ENCODE results near the gene MYO5B. TPM values are rescaled to one million over a fixed set of nuclear protein-coding genes. Genes with fewer than 3 reads are reported as not detected.

MYO5B gene
- total and polyA plus RNA-seq, 2 of the 4 experiments (the other 2 are of a cell fraction): 0.24 to 0.54 TPM

DNA sequence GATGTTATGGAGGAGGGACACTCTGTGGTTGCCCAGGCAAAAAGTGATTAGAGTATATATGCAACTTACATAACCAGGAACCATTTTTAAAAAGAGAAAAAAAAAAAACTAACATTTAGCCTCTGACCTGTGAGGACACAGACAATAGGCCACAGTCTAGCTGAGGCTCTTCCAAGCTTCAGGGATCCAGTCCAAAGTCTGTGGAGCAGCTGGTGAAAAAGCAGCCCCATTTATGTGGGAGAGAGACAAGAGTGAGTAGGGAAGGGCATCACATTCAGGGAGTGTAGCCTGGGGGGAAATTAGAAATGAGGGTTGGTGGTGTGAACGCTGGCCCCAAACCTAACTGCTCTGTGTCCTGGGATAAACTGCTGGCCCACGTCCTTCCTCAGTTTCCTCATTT, 122.8 kb downstream of the MYO5B start:
- Histone ChIP-seq H3K9me3 (ENCODE audit: control insufficient read depth, insufficient read depth, low read length) (no peaks in the 10 kb centered on the region), H3K27ac (ENCODE audit: insufficient read depth, low read length) (no peak overlapping the region), H2BK5ac (ENCODE audit: low read depth, low read length, poor library complexity, severe bottlenecking) (no peak overlapping the region), H2BK120ac (ENCODE audit: low read depth, low read length) (no peak overlapping the region), H2AK5ac (ENCODE audit: low read depth, low read length) (no peak overlapping the region), H2BK20ac (ENCODE audit: low read depth, low read length) (no peak overlapping the region), H4K91ac (ENCODE audit: insufficient read depth, low read depth, low read length) (no peak overlapping the region), H3K9ac (ENCODE audit: low read depth, low read length) (no peak overlapping the region), H4K8ac (ENCODE audit: low read depth in 2 of 2, low read length in 2 of 2) (no peak overlapping the region), H3K14ac (replicated peaks; ENCODE audit: low read depth, low read length) (no peak overlapping the region), H3K79me1 (ENCODE audit: low read depth in 1 of 2, low read length in 2 of 2) (no peaks in the 10 kb centered on the region), H4K5ac (ENCODE audit: low read depth, low read length) (no peak overlapping the region), H4K20me1 (ENCODE audit: insufficient read depth, low read length) (no peaks in the 10 kb centered on the region), H3K4ac (ENCODE audit: low read depth, low read length) (no peak overlapping the region), H3K36me3 (ENCODE audit: control insufficient read depth, insufficient read depth, low read length) (no peaks in the 10 kb centered on the region), H2AK9ac (replicated peaks; ENCODE audit: low read depth, low read length, poor library complexity) (no peak overlapping the region), H2BK15ac (ENCODE audit: low read depth, low read length) (no peak overlapping the region), H2AFZ (replicated peaks; ENCODE audit: low read length, poor library complexity) (no peak overlapping the region), H3K56ac (ENCODE audit: extremely low read depth, insufficient read depth, low read length) (no peak overlapping the region), H3K27me3 (ENCODE audit: control insufficient read depth, insufficient read depth, low read length) (no peaks in the 10 kb centered on the region), H3K23ac (ENCODE audit: low read depth, low read length) (no peak overlapping the region), H3K18ac (ENCODE audit: low read depth, low read length) (no peak overlapping the region), H3K4me3 (ENCODE audit: insufficient read depth, low read depth, low read length) (no peak overlapping the region), H3K4me1 (ENCODE audit: control insufficient read depth, insufficient read depth, low read length) (no peaks in the 10 kb centered on the region), H3K4me2 (ENCODE audit: low read depth, low read length) (no peak overlapping the region), H3K9me1 (ENCODE audit: insufficient read depth, low read length) (no peaks in the 10 kb centered on the region)
- CTCF ChIA-PET: interaction anchor here (0.7 kb wide), 1 partner anchor 561 kb away, joined by 3 read pairs; no protein-coding TSS in a partner anchor
- no peak for ATAC-seq (ENCODE audit: low read depth)
- intact Hi-C loops (cut with micrococcal nuclease): no loop called here
- BruUV-seq (replicated peaks): no TSS peak
- POLR2A ChIA-PET (ENCODE audit: unreplicated experiment): no interaction called here
- dilution Hi-C loops (cut with HindIII; ENCODE audit: low sequenced_read_pairs, unreplicated experiment): no loop called here
- no CpG with 5 or more reads among the region's 2 CpGs for WGBS, 2 experiments (ENCODE audit: extremely low coverage in 2 of 2, insufficient read length in 1 of 2)
- DNase-seq: no peak
- TF ChIP-seq RCOR1 (IDR thresholded peaks at IDR 0.05; ENCODE audit: insufficient replicate concordance, low read length) (no peak), BHLHE40 (IDR thresholded peaks at IDR 0.05; ENCODE audit: low read depth, low read length) (no peak), CHD1 (IDR thresholded peaks at IDR 0.05; ENCODE audit: low read depth, low read length) (no peak), MAZ (IDR thresholded peaks at IDR 0.05; ENCODE audit: borderline replicate concordance, low read depth, low read length) (no peak), FOS (IDR thresholded peaks at IDR 0.05; ENCODE audit: low read depth, low read length) (no peak), MAFK (IDR thresholded peaks at IDR 0.05; ENCODE audit: low read depth, low read length) (no peak), CEBPB (IDR thresholded peaks at IDR 0.05; ENCODE audit: low read depth, low read length) (no peak), RFX5 (IDR thresholded peaks at IDR 0.05; ENCODE audit: low read depth, low read length) (no peak), MXI1 (IDR thresholded peaks at IDR 0.05; ENCODE audit: borderline replicate concordance, low read depth, low read length) (no peak), POLR2A (IDR thresholded peaks at IDR 0.05; ENCODE audit: low read depth, low read length) (no peak)
- TF ChIP-seq, protein P1, sequence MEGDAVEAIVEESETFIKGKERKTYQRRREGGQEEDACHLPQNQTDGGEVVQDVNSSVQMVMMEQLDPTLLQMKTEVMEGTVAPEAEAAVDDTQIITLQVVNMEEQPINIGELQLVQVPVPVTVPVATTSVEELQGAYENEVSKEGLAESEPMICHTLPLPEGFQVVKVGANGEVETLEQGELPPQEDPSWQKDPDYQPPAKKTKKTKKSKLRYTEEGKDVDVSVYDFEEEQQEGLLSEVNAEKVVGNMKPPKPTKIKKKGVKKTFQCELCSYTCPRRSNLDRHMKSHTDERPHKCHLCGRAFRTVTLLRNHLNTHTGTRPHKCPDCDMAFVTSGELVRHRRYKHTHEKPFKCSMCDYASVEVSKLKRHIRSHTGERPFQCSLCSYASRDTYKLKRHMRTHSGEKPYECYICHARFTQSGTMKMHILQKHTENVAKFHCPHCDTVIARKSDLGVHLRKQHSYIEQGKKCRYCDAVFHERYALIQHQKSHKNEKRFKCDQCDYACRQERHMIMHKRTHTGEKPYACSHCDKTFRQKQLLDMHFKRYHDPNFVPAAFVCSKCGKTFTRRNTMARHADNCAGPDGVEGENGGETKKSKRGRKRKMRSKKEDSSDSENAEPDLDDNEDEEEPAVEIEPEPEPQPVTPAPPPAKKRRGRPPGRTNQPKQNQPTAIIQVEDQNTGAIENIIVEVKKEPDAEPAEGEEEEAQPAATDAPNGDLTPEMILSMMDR (conservative IDR thresholded peaks at IDR 0.05; ENCODE audit: low read depth, low read length): no peak
- TF ChIP-seq, protein P2, sequence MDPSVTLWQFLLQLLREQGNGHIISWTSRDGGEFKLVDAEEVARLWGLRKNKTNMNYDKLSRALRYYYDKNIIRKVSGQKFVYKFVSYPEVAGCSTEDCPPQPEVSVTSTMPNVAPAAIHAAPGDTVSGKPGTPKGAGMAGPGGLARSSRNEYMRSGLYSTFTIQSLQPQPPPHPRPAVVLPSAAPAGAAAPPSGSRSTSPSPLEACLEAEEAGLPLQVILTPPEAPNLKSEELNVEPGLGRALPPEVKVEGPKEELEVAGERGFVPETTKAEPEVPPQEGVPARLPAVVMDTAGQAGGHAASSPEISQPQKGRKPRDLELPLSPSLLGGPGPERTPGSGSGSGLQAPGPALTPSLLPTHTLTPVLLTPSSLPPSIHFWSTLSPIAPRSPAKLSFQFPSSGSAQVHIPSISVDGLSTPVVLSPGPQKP (IDR thresholded peaks at IDR 0.05; ENCODE audit: borderline replicate concordance, low read depth, low read length): no peak
- in situ Hi-C loops (cut with MboI; ENCODE audit: low sequenced_read_pairs): no loop called here

Measured in IMR-90 (cell line).